K562 (cell line): ENCODE measurements around the gene NRCAM. TPM values are rescaled to one million over a fixed set of nuclear protein-coding genes. Genes with fewer than 3 reads are reported as not detected.
A peak's percentile ranks its signal among the peaks of the same experiment; 100 is the strongest.

ENCODE experiments used
- ARID1B ChIP-seq: fragments of 450-650 bp; IDR thresholded peaks from 2 replicates; pipeline ENCODE4 v1.6.1; 2016; ENCODE audit warnings: antibody characterized with exemption, mild to moderate bottlenecking, inconsistent platforms
- CHD1 ChIP-seq: fragments of 200-600 bp; sonication (generic); IDR thresholded peaks from one replicate; pipeline ENCODE4 v1.6.1; 2012; ENCODE audit warnings: mild to moderate bottlenecking, moderate library complexity, low read length, inconsistent platforms
- FOXA3 ChIP-seq, 2 experiments: fragments of 450-650 bp in 1 of 2; sonication (generic) in 1 of 2; formaldehyde crosslinking; IDR thresholded peaks in 1 of 2; conservative IDR thresholded peaks in 1 of 2; 2 replicates each; pipeline versions ENCODE4 v1.4.0 to v1.8.0; 2020 to 2022; ENCODE audit warnings: mild to moderate bottlenecking in 2 of 2, missing genetic modification reagents in 1 of 2
- HDAC2 ChIP-seq: fragments of 450-650 bp; IDR thresholded peaks from 2 replicates; pipeline ENCODE4 v1.6.1; 2016; ENCODE audit warnings: mild to moderate bottlenecking
- HDAC3 ChIP-seq: fragments of 450-650 bp; IDR thresholded peaks from 2 replicates; pipeline ENCODE4 v1.6.1; 2018; ENCODE audit warnings: borderline replicate concordance, mild to moderate bottlenecking, moderate library complexity; ENCODE audit not compliant: partially characterized antibody
- JUNB ChIP-seq: fragments of 450-650 bp; formaldehyde crosslinking; conservative IDR thresholded peaks from 2 replicates; pipeline ENCODE4 v1.4.0; 2020; ENCODE audit warnings: mild to moderate bottlenecking
- NFIC ChIP-seq: fragments of 450-650 bp; IDR thresholded peaks from 2 replicates; pipeline ENCODE4 v1.6.1; 2017; ENCODE audit warnings: mild to moderate bottlenecking, inconsistent platforms
- PHF21A ChIP-seq: fragments of 450-650 bp; IDR thresholded peaks from 2 replicates; pipeline ENCODE4 v1.6.1; 2017; ENCODE audit warnings: low read depth, borderline replicate concordance
- RB1 ChIP-seq: fragments of 450-650 bp; IDR thresholded peaks from 2 replicates; pipeline ENCODE4 v1.6.1; 2017; ENCODE audit warnings: low read depth, mild to moderate bottlenecking
- SAP30 ChIP-seq: fragments of 200-600 bp; sonication (generic); IDR thresholded peaks from 2 replicates; pipeline ENCODE4 v1.6.1; 2012; ENCODE audit warnings: borderline replicate concordance, low read depth, mild to moderate bottlenecking, moderate library complexity, low read length, control low read depth, inconsistent platforms; ENCODE audit not compliant: insufficient read depth, poor library complexity, severe bottlenecking
- SNIP1 ChIP-seq: fragments of 450-650 bp; IDR thresholded peaks from 2 replicates; pipeline ENCODE4 v1.7.1; 2017; ENCODE audit warnings: low read depth, mild to moderate bottlenecking
- TCFL5 ChIP-seq: fragments of 250-450 bp; sonication (Bioruptor Pico); conservative IDR thresholded peaks from 2 replicates; pipeline ENCODE4 v1.6.1; 2021; ENCODE audit warnings: mild to moderate bottlenecking, moderate library complexity, matching md5 sums
- XRCC5 ChIP-seq: fragments of 200-400 bp; formaldehyde crosslinking; IDR thresholded peaks from 2 replicates; pipeline ENCODE4 v1.6.1; 2017; ENCODE audit warnings: low read depth, mild to moderate bottlenecking, low read length
- ZBTB7A ChIP-seq: IDR thresholded peaks from 2 replicates; pipeline ENCODE4 v1.6.1; 2011; ENCODE audit warnings: low read depth, mild to moderate bottlenecking, low read length, moderate library complexity, borderline replicate concordance; ENCODE audit not compliant: control insufficient read depth
- ZNF316 ChIP-seq: fragments of 450-650 bp; IDR thresholded peaks from 2 replicates; pipeline ENCODE4 v1.6.1; 2016
- polyA plus RNA-seq, 8 experiments: library from polyadenylated mRNA; depleted of rRNA in 4 of 8; stranded (reverse) in 5 of 8; unstranded in 3 of 8; fragments of >200 nt; fragmentation: Nextera tagmentation in 2 of 8; fragmentation: Illumina TruSeq in 1 of 8; extraction: Ambion mirVana in 2 of 8; extraction: Trizol in 1 of 8; gene quantifications; 2 replicates each; pipeline versions ENCODE4 v1.2.1 to v1.2.3, GENCODE V29; 2011 to 2014; ENCODE audit warnings: inconsistent platforms in 1 of 8, missing spikeins in 1 of 8
- total RNA-seq, 7 experiments: library from RNA; depleted of rRNA in 6 of 7; stranded (reverse); fragments of >200 nt in 6 of 7; fragmentation: Illumina TruSeq in 2 of 7; extraction: Trizol in 2 of 7; gene quantifications; 2 replicates each; pipeline versions ENCODE4 v1.2.1 to v1.2.3, GENCODE V29; 2011 to 2021; ENCODE audit warnings: low replicate concordance in 1 of 7
- TF ChIP-seq, protein P1 (sequence below): fragments of 250-450 bp; sonication (Bioruptor Pico); IDR thresholded peaks from 2 replicates; pipeline ENCODE4 v1.4.0; 2020; ENCODE audit warnings: mild to moderate bottlenecking, moderate library complexity, borderline replicate concordance
- TF ChIP-seq, protein P2 (sequence below): fragments of 250-450 bp; sonication (Bioruptor Pico); IDR thresholded peaks from 2 replicates; pipeline ENCODE4 v1.8.0; 2021; ENCODE audit warnings: mild to moderate bottlenecking, moderate library complexity
- TF ChIP-seq, protein P3 (sequence below): fragments of 250-450 bp; sonication (Bioruptor Pico); IDR thresholded peaks from 2 replicates; pipeline ENCODE4 v1.8.0; 2022; ENCODE audit warnings: moderate library complexity, mild to moderate bottlenecking, inconsistent platforms
- TF ChIP-seq, protein P4 (sequence below): fragments of 450-650 bp; IDR thresholded peaks from 2 replicates; pipeline ENCODE4 v1.6.1; 2017; ENCODE audit warnings: antibody characterized with exemption

The NRCAM gene
- total and polyA plus RNA-seq, 9 of the 15 experiments (the other 6 are each of a cell fraction or from before 2014, with no cell fraction given) = 0.03 to 0.54 (median 0.12) TPM; not detected in 1

DNA sequence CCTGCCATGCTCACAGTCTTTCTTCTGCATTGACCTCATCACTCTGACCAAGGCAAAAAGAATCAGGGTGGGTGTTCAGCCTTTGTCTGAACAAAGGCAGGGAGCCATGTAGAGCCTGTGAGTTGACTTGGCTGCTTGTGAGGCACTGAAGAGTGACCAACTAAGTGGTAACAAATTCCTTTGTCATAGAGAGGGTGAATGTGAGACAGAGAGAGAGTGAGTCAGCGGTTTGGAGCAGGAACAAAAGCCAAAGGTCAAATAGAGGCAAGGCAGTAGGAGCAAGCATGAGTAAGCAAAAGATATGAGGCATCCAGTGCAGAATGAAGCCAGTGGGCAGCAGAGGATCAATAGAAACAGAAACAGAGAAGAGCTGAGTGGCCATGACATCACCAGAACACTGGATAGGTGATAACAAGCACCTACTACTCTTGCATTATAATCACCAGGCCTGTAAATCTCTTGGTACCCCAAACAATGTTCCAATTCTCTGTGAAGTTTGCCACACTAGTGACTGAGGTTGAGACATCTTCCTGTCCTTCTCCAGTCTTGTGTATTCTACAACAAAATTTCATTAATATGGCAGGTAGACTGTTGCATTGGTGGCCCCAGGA, 209.9 kb downstream of the NRCAM start (continued):
- peak; percentile 67 for TF ChIP-seq HDAC3
- peak; percentile 96 for TF ChIP-seq ARID1B
- TF ChIP-seq, protein P1, sequence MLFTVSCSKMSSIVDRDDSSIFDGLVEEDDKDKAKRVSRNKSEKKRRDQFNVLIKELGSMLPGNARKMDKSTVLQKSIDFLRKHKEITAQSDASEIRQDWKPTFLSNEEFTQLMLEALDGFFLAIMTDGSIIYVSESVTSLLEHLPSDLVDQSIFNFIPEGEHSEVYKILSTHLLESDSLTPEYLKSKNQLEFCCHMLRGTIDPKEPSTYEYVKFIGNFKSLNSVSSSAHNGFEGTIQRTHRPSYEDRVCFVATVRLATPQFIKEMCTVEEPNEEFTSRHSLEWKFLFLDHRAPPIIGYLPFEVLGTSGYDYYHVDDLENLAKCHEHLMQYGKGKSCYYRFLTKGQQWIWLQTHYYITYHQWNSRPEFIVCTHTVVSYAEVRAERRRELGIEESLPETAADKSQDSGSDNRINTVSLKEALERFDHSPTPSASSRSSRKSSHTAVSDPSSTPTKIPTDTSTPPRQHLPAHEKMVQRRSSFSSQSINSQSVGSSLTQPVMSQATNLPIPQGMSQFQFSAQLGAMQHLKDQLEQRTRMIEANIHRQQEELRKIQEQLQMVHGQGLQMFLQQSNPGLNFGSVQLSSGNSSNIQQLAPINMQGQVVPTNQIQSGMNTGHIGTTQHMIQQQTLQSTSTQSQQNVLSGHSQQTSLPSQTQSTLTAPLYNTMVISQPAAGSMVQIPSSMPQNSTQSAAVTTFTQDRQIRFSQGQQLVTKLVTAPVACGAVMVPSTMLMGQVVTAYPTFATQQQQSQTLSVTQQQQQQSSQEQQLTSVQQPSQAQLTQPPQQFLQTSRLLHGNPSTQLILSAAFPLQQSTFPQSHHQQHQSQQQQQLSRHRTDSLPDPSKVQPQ (CRISPR knock-in tag) = no peak
- TF ChIP-seq SNIP1 = no peak
- 0 out of 4 replicates have a peak, but pooled peaks of 1 of the 2 experiments have one; percentile 30 for TF ChIP-seq FOXA3 (CRISPR knock-in tag; conservative IDR thresholded peaks at IDR 0.05 in 1 of 2, IDR thresholded peaks at IDR 0.05 in 1 of 2)
- no peak for TF ChIP-seq TCFL5 (CRISPR knock-in tag)
- TF ChIP-seq RB1 = no peak
- peak; percentile 100 for TF ChIP-seq ZNF316
- TF ChIP-seq NFIC = peak; percentile 83
- TF ChIP-seq XRCC5 = no peak
- no peak for TF ChIP-seq SAP30
- TF ChIP-seq, protein P2, sequence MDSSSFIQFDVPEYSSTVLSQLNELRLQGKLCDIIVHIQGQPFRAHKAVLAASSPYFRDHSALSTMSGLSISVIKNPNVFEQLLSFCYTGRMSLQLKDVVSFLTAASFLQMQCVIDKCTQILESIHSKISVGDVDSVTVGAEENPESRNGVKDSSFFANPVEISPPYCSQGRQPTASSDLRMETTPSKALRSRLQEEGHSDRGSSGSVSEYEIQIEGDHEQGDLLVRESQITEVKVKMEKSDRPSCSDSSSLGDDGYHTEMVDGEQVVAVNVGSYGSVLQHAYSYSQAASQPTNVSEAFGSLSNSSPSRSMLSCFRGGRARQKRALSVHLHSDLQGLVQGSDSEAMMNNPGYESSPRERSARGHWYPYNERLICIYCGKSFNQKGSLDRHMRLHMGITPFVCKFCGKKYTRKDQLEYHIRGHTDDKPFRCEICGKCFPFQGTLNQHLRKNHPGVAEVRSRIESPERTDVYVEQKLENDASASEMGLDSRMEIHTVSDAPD (CRISPR knock-in tag) = no peak
- peak; percentile 26; the same call in 1 of the 2 replicates for TF ChIP-seq JUNB (CRISPR knock-in tag)
- TF ChIP-seq, protein P3, sequence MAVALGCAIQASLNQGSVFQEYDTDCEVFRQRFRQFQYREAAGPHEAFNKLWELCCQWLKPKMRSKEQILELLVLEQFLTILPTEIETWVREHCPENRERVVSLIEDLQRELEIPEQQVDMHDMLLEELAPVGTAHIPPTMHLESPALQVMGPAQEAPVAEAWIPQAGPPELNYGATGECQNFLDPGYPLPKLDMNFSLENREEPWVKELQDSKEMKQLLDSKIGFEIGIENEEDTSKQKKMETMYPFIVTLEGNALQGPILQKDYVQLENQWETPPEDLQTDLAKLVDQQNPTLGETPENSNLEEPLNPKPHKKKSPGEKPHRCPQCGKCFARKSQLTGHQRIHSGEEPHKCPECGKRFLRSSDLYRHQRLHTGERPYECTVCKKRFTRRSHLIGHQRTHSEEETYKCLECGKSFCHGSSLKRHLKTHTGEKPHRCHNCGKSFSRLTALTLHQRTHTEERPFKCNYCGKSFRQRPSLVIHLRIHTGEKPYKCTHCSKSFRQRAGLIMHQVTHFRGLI (CRISPR knock-in tag) = 0 out of 2 replicates have a peak, but pooled peaks have one; percentile 64
- TF ChIP-seq PHF21A = peak; percentile 21; the same call in 1 of the 2 replicates
- TF ChIP-seq HDAC2 = peak; percentile 97
- no peak for TF ChIP-seq CHD1
- TF ChIP-seq, protein P4, sequence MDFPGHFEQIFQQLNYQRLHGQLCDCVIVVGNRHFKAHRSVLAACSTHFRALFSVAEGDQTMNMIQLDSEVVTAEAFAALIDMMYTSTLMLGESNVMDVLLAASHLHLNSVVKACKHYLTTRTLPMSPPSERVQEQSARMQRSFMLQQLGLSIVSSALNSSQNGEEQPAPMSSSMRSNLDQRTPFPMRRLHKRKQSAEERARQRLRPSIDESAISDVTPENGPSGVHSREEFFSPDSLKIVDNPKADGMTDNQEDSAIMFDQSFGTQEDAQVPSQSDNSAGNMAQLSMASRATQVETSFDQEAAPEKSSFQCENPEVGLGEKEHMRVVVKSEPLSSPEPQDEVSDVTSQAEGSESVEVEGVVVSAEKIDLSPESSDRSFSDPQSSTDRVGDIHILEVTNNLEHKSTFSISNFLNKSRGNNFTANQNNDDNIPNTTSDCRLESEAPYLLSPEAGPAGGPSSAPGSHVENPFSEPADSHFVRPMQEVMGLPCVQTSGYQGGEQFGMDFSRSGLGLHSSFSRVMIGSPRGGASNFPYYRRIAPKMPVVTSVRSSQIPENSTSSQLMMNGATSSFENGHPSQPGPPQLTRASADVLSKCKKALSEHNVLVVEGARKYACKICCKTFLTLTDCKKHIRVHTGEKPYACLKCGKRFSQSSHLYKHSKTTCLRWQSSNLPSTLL = no peak
- TF ChIP-seq ZBTB7A = no peak
